HG03378 (cell line): ENCODE data around the gene SLC5A9.

ENCODE experiments used
- ATAC-seq: cut with Tn5 transposase; IDR thresholded peaks from one replicate; pipeline ENCODE4 v1.9.1; 2021; ENCODE audit warnings: mild to moderate bottlenecking, moderate library complexity; ENCODE audit not compliant: unreplicated experiment

The SLC5A9 gene

GRCh38 chr1:48222501-48223242 lies at the start of gene SLC5A9:
Gene SLC5A9, plus strand, starts transcription at chr1:48222716. Its CDS starts 21 bp downstream, at chr1:48222737.
- no peak for ATAC-seq

DNA sequence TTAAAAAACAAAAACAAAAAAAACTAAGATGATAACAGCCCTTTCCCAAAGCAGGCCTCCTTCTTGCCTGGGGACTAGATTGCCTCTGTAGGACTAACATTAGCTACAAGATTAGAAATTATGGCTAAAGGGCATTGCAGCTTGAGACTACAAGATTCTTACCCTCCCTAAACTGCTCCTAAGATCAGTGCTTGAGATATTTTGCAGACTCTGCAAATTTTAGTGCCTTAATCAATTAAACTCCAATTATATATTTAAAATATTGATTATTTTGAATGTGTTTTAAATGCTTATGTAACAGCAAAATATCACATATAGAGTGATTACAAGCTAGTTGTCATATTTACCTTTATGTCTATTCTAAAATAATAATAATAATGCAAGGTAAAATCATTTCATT lies 47.4 kb upstream of the SLC5A9 start:
- no peak for ATAC-seq

- ATAC-seq: no peak
Measured at GRCh38 chr1:48177257-48177656, 45.3 kb upstream of the SLC5A9 start.

GRCh38 chr1:48181669-48182367 lies 40.7 kb upstream of the SLC5A9 start:
- ATAC-seq: no peak

- no peak for ATAC-seq
Measured at GRCh38 chr1:48182439-48182838, 40.1 kb upstream of the SLC5A9 start.

DNA sequence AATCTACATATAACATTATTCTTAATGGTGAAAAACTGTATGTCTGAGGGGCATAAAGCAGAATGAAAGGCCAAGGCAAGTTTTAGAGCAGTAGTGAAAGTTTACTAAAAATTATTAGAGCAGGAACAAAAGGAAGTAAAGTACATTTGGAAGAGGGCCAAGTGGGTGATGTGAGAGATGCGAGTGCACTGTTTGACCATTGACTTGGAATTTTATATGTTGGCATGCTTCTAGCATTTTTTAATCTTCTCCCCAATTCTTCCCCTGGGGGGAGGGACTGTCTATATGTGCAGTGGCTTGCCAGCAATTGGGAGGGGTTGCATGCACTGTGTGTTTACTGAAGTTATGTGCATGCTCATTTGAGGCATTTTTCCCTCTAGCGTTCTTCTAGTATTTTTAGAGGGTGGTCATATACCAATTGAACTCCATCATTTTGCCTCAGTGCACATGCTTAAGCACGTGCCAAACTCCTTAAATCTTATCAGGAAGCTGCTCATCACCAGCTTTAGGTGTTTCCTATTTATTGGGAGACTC lies 36.1 kb upstream of the SLC5A9 start:
- ATAC-seq: no peak

- ATAC-seq: no peak
Measured at GRCh38 chr1:48187969-48188563, 34.5 kb upstream of the SLC5A9 start.

- ATAC-seq: no peak
Measured at GRCh38 chr1:48190881-48191280, 31.6 kb upstream of the SLC5A9 start.

DNA sequence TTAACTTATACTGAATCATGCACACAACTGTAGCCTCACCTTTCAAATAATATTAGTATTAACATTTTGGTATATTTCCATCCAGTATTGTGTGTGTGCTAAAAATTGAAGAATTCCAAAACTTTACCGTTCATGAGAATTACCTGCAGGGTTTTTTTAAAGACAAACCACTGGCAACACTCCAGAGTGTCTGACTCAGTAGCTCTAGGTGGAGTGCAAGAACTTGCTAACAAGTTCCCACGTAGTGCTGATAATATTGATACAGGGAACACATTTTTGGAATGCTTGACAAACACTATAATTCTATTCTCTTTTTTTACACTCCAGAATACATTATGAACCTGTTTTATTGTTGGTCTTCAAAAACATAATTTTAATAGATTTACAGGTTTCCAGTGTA lies 27.7 kb upstream of the SLC5A9 start:
- ATAC-seq: no peak

DNA sequence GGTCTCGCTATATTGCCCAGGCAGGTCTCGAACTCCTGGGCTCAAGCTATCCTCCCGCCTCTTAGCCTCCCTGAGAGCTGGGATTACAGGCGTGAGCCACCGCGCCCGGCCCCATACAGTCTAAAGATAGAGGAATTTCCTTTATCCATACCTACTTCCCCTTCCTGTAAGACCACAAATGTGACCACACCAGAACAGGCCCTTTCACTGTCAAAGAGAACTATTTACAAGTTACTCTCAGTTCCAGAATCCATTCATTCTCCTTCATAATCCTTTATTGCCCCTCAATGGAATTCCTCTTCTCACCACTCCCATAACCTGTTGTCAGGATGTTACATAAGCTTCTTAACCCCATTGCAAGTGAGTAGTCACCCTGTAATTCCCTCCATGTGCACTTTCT lies 26.3 kb upstream of the SLC5A9 start:
- no peak for ATAC-seq

- no peak for ATAC-seq
Measured at GRCh38 chr1:48198970-48199369, 23.5 kb upstream of the SLC5A9 start.

DNA sequence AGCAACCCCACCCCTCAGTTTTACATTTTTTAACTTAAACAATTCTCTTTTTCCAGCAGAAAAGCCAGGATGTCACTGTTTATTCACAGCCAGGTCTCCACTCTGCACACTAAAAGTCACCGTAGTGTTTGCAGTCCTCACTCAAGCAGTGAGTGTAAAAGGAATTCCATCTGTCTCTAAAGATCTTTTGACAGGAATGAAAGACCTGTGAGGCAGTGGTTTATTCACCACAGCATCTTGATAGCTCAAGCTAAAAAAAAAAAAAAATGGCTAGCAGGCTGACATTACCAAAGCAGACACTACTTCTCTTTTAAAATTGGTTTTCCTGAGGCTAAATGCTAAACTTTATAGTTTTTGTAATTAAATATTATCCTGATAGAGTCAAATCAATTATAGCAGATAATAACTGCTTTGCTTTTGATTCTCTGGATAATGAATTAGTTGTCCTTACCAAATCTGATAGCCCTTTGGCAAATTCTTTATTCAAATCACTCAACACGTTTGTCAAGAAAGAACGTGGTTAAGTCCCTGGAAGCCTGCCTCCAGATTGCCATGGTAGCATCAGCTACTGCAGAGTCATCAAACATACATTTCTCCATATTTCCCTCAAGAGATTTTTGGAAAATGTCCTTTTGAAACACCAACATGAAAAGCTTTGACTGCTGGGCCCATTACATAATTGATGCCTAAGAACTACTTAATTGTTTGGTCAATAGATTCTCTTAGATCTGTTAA lies 22.2 kb upstream of the SLC5A9 start:
- no peak for ATAC-seq

GRCh38 chr1:48202030-48202752 lies 20.3 kb upstream of the SLC5A9 start:
- no peak for ATAC-seq

- no peak for ATAC-seq
Measured at GRCh38 chr1:48203287-48203900, 19.1 kb upstream of the SLC5A9 start.

GRCh38 chr1:48205522-48205921 lies 17.0 kb upstream of the SLC5A9 start:
- no peak for ATAC-seq

DNA sequence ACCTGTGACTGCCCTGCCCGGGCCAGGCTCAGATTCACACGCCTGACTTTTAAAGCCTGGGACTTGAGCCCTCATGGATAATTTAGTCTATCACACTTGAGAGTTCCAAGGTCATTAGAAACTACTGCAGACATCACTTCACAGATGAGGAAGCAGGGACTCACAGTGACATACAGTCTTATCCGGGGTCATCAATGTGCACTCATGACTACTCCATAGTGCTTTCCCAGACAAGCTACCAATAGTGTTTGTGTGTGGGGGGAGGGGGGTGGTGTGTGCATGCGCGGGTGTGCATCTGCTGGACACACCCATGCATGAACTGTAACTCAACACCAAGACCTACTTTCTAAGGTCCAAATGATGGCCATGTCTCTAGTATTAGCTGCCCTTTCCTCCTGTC lies 16.1 kb upstream of the SLC5A9 start:
- no peak for ATAC-seq

DNA sequence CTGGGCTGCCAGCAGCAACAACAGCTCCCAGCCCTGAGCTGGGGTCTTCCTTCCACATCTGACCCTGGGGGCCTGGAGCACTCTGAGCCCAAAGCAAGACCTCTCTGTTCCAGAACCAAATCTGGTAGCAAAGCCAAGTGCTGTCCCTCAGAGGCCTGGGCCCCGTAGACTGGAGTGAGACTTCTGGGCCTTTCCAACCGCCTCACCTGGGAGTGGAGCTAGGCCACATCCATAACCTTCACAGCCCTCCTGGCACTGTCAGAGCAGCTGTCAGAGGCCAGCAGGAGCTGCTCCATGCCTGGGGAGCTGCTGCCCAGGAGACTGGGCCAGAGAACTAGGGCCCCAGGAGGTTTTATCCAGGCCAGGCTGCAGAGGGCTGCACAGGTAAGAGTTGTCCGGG lies 15.4 kb upstream of the SLC5A9 start:
- no peak for ATAC-seq

DNA sequence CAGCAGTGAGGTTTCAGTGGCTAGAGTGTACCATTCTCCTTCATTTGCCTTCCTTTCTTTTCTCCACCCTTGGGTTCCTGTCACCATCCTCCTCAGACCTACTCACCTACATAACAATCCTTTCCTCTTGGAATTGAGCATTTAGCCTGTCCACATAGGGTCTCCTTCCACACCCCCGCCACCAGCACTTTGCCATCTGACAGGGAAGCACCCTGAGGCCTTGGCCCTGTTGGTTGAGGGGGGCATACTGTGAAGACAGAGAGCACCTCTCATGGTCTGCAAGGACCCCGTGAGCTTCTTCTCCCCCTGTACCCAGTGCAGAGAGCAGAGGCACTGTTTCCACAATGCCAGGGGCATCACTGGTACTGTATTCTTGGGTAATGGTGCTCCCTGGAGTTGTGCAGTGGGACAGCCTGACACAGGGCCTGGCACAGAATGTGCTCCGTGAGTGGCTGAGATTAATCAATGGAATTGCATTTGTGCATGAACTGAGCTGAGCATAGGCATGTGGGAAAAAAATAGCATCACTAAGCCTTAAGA lies 14.9 kb upstream of the SLC5A9 start:
- ATAC-seq: no peak

DNA sequence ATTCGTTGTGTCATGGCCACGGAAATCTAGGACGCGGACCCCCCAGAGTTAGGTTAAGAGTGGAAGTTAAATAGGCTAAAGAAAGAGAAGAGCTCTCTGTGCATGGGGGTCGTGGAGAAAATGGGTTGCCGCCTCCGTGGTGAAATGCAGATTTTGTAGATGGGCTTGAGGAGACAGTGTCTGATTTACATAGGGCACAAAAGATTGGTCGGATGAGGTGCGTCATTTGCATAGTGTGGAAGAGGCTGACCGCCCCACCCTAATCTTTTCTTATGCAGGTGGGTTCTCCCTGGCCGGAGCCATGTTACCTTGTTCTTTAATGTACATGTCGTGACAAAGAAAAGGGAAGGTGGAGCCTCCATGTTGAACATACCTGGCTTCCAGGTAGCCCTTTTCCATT lies 14.3 kb upstream of the SLC5A9 start:
- ATAC-seq: no peak

GRCh38 chr1:48208652-48209051 lies 13.9 kb upstream of the SLC5A9 start:
- ATAC-seq: no peak
